OCI-LY7 (cell line): ENCODE results near the gene MEF2A. TPM values are rescaled to one million over a fixed set of nuclear protein-coding genes. Genes with fewer than 3 reads are reported as not detected.

Experiments used
- BruUV-seq: library from RNA; stranded (reverse); fragments of 400-500 nt; replicated peaks from 2 replicates; lab custom pipeline; 2021; lab: Mats Ljungman, UMichigan
- CTCF ChIA-PET: fragments of 300-600 bp; sonication (Branson Sonifier 250); formaldehyde crosslinking; loops from one replicate; lab custom pipeline; 2022; ENCODE audit warnings: antibody characterized with exemption; ENCODE audit not compliant: unreplicated experiment; lab: Charles Lee
- POLR2A ChIA-PET: fragments of 300-600 bp; sonication (Branson Sonifier 250); formaldehyde crosslinking; loops from one replicate; lab custom pipeline; 2022; ENCODE audit warnings: antibody characterized with exemption; lab: Charles Lee
- DNase-seq: peaks from one replicate; pipeline ENCODE4 v3.0.0-alpha.2; 2015; ENCODE audit warnings: low spot score
- H2AFZ ChIP-seq: fragments of 200-600 bp; sonication (generic), shearing (Covaris generic); 2 replicates; pipeline ENCODE4 v1.6.1; 2014; ENCODE audit warnings: mild to moderate bottlenecking, antibody characterized with exemption, low read length, moderate library complexity
- H3K27ac ChIP-seq: fragments of 200-600 bp; sonication (generic); 2 replicates; pipeline ENCODE4 v1.5.1; 2014; ENCODE audit warnings: mixed run types, low read depth, mild to moderate bottlenecking, moderate library complexity, low read length, inconsistent platforms; ENCODE audit not compliant: poor library complexity, severe bottlenecking
- H3K36me3 ChIP-seq: fragments of 200-600 bp; sonication (generic); 2 replicates; pipeline ENCODE4 v1.6.1; 2014; ENCODE audit warnings: mild to moderate bottlenecking, antibody characterized with exemption, low read length, moderate library complexity, mixed read lengths; ENCODE audit not compliant: insufficient read depth
- H3K4me1 ChIP-seq: fragments of 200-600 bp; sonication (generic); 2 replicates; pipeline ENCODE4 v1.5.1; 2014; ENCODE audit warnings: mild to moderate bottlenecking, low read length; ENCODE audit not compliant: insufficient read depth, poor library complexity, severe bottlenecking
- H3K4me2 ChIP-seq: fragments of 200-600 bp; sonication (generic); 2 replicates; pipeline ENCODE4 v1.6.1; 2014; ENCODE audit warnings: mild to moderate bottlenecking, low read length
- H3K4me3 ChIP-seq: fragments of 200-600 bp; sonication (generic); 2 replicates; pipeline ENCODE4 v1.5.1; 2014; ENCODE audit warnings: mild to moderate bottlenecking, low read depth, low read length; ENCODE audit not compliant: poor library complexity, severe bottlenecking
- H3K79me2 ChIP-seq: fragments of 200-600 bp; sonication (generic); 2 replicates; pipeline ENCODE4 v1.6.1; 2016; ENCODE audit warnings: low read depth, mild to moderate bottlenecking, low read length, moderate library complexity, mixed read lengths; ENCODE audit not compliant: insufficient read depth
- H3K9me2 ChIP-seq: fragments of 200-600 bp; sonication (generic); 2 replicates; pipeline ENCODE4 v1.6.1; 2016; ENCODE audit warnings: mild to moderate bottlenecking, low read length, mixed read lengths; ENCODE audit not compliant: insufficient read depth
- H3K9me3 ChIP-seq: fragments of 200-600 bp; sonication (generic); 2 replicates; pipeline ENCODE4 v1.6.1; 2014; ENCODE audit warnings: mild to moderate bottlenecking, mixed run types, low read length, mixed read lengths
- H4K20me1 ChIP-seq: fragments of 200-600 bp; sonication (generic); 2 replicates; pipeline ENCODE4 v1.6.1; 2014; ENCODE audit warnings: mild to moderate bottlenecking, antibody characterized with exemption, low read length, moderate library complexity, mixed read lengths; ENCODE audit not compliant: insufficient read depth
- EZH2phosphoT487 ChIP-seq: fragments of 200-600 bp; sonication (generic); IDR thresholded peaks from 2 replicates; pipeline ENCODE4 v1.6.1; 2018; ENCODE audit warnings: low read depth, borderline replicate concordance, mild to moderate bottlenecking, mixed run types, antibody characterized with exemption, low read length, moderate library complexity, mixed read lengths
- intact Hi-C: fragments of 100-400 bp; cut with micrococcal nuclease; formaldehyde crosslinking; loops from one replicate; pipeline ENCODE4 v1.10.0; 2022; ENCODE audit not compliant: unreplicated experiment
- total RNA-seq, 2 experiments: library from RNA; depleted of rRNA in 1 of 2; stranded (reverse); fragments of >200 nt in 1 of 2; shearing (Covaris generic) in 1 of 2; gene quantifications; 2 replicates each; pipeline ENCODE4 v1.2.3, GENCODE V29; 2014 to 2022
- TF ChIP-seq, protein P1 (sequence below): fragments of 200-600 bp; sonication (generic); conservative IDR thresholded peaks from 2 replicates; pipeline ENCODE4 v1.5.1; 2014; ENCODE audit warnings: mild to moderate bottlenecking, antibody characterized with exemption, low read length, moderate library complexity, mixed read lengths

The MEF2A gene
- total RNA-seq, 2 experiments from 2014 or later: 28.0 to 38.2 TPM

DNA sequence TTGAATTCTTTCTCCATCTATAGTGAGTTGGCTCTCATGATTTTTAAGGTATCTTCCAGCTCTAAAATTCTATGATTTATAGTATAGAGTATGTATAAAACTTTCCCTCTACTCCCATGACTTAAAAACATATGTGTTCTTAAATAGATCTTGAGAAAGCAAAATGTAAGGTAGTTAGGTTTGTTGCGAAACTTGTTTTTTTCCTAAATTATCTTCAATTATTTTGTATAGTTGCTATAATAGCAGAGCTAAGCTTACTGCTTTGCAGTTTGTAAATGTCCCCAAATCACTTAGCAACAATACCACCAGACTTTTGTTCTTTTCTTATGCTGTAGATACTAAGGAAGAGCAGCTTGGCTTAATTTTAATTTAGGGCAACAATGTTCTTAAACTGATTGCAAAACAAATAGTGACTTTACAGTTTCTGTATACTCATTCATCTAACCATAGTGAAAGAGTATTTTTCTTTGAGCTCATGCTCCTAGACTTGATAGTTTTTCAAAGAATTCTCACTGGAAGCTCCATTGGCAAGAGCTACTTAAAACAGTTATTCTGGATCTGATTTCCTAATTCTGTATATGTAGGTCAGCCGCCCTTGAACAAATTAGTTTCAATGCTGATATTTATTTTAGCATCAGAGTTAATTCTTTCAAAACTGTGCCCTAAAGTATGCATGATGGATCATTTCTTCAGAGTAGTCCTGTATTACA lies 106.3 kb downstream of the MEF2A start:
- no peak for DNase-seq
- H4K20me1 ChIP-seq: no peaks in the 10 kb centered on the region
- no peaks in the 10 kb centered on the region for H3K4me1 ChIP-seq
- peaks cover 36% of the 10 kb centered on the region for H3K36me3 ChIP-seq
- no peak overlapping the region for H3K27ac ChIP-seq
- no peaks in the 10 kb centered on the region for H3K79me2 ChIP-seq
- H3K4me3 ChIP-seq: no peak overlapping the region
- no peaks in the 10 kb centered on the region for H3K9me3 ChIP-seq
- ChIA-PET CTCF (no interaction called here), POLR2A (interaction anchor here (0.6 kb wide), 2 partner anchors 57 to 303 kb away, joined by 3 read pairs; no protein-coding TSS in a partner anchor)
- no peak for TF ChIP-seq EZH2phosphoT487
- TF ChIP-seq, protein P1, sequence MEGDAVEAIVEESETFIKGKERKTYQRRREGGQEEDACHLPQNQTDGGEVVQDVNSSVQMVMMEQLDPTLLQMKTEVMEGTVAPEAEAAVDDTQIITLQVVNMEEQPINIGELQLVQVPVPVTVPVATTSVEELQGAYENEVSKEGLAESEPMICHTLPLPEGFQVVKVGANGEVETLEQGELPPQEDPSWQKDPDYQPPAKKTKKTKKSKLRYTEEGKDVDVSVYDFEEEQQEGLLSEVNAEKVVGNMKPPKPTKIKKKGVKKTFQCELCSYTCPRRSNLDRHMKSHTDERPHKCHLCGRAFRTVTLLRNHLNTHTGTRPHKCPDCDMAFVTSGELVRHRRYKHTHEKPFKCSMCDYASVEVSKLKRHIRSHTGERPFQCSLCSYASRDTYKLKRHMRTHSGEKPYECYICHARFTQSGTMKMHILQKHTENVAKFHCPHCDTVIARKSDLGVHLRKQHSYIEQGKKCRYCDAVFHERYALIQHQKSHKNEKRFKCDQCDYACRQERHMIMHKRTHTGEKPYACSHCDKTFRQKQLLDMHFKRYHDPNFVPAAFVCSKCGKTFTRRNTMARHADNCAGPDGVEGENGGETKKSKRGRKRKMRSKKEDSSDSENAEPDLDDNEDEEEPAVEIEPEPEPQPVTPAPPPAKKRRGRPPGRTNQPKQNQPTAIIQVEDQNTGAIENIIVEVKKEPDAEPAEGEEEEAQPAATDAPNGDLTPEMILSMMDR: no peak
- no peak overlapping the region for H3K4me2 ChIP-seq
- no TSS peak for BruUV-seq
- H2AFZ ChIP-seq: no peak overlapping the region
- intact Hi-C loops: no loop called here
- no peaks in the 10 kb centered on the region for H3K9me2 ChIP-seq

DNA sequence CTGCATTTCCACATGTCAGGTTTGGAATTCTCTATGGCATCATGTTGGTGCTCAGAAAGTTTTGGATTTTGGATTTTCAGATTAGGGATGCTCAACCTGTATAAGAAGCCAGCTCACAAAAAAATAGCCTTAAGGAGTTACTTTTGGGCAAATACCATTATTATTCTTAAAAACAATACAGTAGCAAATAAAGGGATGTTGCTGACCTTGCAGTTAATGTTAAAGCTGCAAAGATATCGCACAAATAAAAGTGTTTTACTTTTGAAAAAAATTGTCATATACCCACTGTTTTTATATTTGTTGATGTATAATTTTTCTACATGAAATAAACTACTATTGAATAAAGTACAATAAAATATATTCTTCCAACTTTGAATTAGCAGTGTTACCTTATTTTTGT lies 107.3 kb downstream of the MEF2A start:
- DNase-seq: no peak
- H3K27ac ChIP-seq: no peak overlapping the region
- TF ChIP-seq EZH2phosphoT487: no peak
- TF ChIP-seq, protein P1: no peak
- H3K9me2 ChIP-seq: no peaks in the 10 kb centered on the region
- H2AFZ ChIP-seq: no peak overlapping the region
- H3K79me2 ChIP-seq: no peaks in the 10 kb centered on the region
- H3K4me3 ChIP-seq: no peak overlapping the region
- H3K4me2 ChIP-seq: no peak overlapping the region
- H3K9me3 ChIP-seq: no peaks in the 10 kb centered on the region
- CTCF ChIA-PET: no interaction called here
- POLR2A ChIA-PET: no interaction called here
- no peaks in the 10 kb centered on the region for H3K4me1 ChIP-seq
- H3K36me3 ChIP-seq: peaks cover 42% of the 10 kb centered on the region
- H4K20me1 ChIP-seq: no peaks in the 10 kb centered on the region
- BruUV-seq: no TSS peak
- intact Hi-C loops: no loop called here

DNA sequence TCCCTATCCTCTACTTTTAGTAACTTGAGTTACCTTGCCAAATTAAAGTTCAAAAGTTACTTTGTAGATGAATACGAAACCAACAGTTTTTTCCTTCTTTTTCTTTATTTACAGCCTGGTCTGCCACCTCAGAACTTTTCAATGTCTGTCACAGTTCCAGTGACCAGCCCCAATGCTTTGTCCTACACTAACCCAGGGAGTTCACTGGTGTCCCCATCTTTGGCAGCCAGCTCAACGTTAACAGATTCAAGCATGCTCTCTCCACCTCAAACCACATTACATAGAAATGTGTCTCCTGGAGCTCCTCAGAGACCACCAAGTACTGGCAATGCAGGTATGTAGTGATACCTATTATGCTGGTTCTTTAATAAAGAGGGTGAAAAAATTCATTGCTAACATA lies 108.5 kb downstream of the MEF2A start:
- intact Hi-C loops: no loop called here
- H3K27ac ChIP-seq: no peak overlapping the region
- H3K36me3 ChIP-seq: peaks cover 53% of the 10 kb centered on the region
- H2AFZ ChIP-seq: no peak overlapping the region
- H4K20me1 ChIP-seq: no peaks in the 10 kb centered on the region
- no TSS peak for BruUV-seq
- CTCF ChIA-PET: no interaction called here
- DNase-seq: no peak
- H3K79me2 ChIP-seq: no peaks in the 10 kb centered on the region
- POLR2A ChIA-PET: interaction anchor here (0.5 kb wide), 1 partner anchor 27 kb away, joined by 3 read pairs; no protein-coding TSS in a partner anchor
- H3K9me2 ChIP-seq: no peaks in the 10 kb centered on the region
- TF ChIP-seq EZH2phosphoT487: no peak
- TF ChIP-seq, protein P1: no peak
- no peaks in the 10 kb centered on the region for H3K9me3 ChIP-seq
- no peaks in the 10 kb centered on the region for H3K4me1 ChIP-seq
- no peak overlapping the region for H3K4me3 ChIP-seq
- H3K4me2 ChIP-seq: no peak overlapping the region
